GM19467 (cell line): ENCODE data around the gene CHDH.

Source experiments
- ATAC-seq: cut with Tn5 transposase; IDR thresholded peaks from one replicate; pipeline ENCODE4 v1.9.1; 2021; ENCODE audit warnings: mild to moderate bottlenecking, moderate library complexity; ENCODE audit not compliant: unreplicated experiment

Gene CHDH

GRCh38 chr3:53846134-53846850, at the start of gene CHDH, which contains the start of gene IL17RB:
CHDH (minus strand) TSS chr3:53846419; CDS start chr3:53824008, 22,411 bp downstream.
IL17RB (plus strand) TSS chr3:53846568; CDS start chr3:53846589, 21 bp downstream.
- peak; percentile 41 for ATAC-seq

GRCh38 chr3:53892286-53892637, 46.0 kb upstream of the CHDH start:
- no peak for ATAC-seq

GRCh38 chr3:53891497-53892285, 45.5 kb upstream of the CHDH start, which contains the start of gene SELENOK:
SELENOK (minus strand) TSS chr3:53891859.
- peak; percentile 95 for ATAC-seq

- ATAC-seq, result peak; percentile 8
Observed at GRCh38 chr3:53890726-53891475, 44.7 kb upstream of the CHDH start.

- no peak for ATAC-seq
Observed at GRCh38 chr3:53888232-53888631, 42.0 kb upstream of the CHDH start.

- no peak for ATAC-seq
Observed at GRCh38 chr3:53887446-53887845, 41.2 kb upstream of the CHDH start.

- ATAC-seq, result no peak
Observed at GRCh38 chr3:53885239-53885638, 39.0 kb upstream of the CHDH start.

- ATAC-seq, result no peak
Observed at GRCh38 chr3:53884623-53885022, 38.4 kb upstream of the CHDH start.

- ATAC-seq, result no peak
Observed at GRCh38 chr3:53883008-53883407, 36.8 kb upstream of the CHDH start.

GRCh38 chr3:53881691-53882593, 35.7 kb upstream of the CHDH start, which contains the start of gene ACTR8:
ACTR8 (minus strand) TSS chr3:53882152; CDS start chr3:53882101, 51 bp downstream.
- ATAC-seq, result peak; percentile 78

GRCh38 chr3:53880396-53881345, 34.5 kb upstream of the CHDH start:
- ATAC-seq, result no peak

GRCh38 chr3:53865732-53866499, 19.7 kb upstream of the CHDH start:
- no peak for ATAC-seq

- ATAC-seq, result no peak
Observed at GRCh38 chr3:53863145-53863544, 16.9 kb upstream of the CHDH start.

- ATAC-seq, result no peak
Observed at GRCh38 chr3:53862241-53862640, 16.0 kb upstream of the CHDH start.

GRCh38 chr3:53860196-53860595, 14.0 kb upstream of the CHDH start:
- ATAC-seq, result no peak

- ATAC-seq, result no peak
Observed at GRCh38 chr3:53859178-53859577, 13.0 kb upstream of the CHDH start.

GRCh38 chr3:53858096-53858741, 12.0 kb upstream of the CHDH start:
- no peak for ATAC-seq

- no peak for ATAC-seq
Observed at GRCh38 chr3:53856964-53857363, 10.7 kb upstream of the CHDH start.
